Subcutaneous abdominal adipose tissue (tissue), 5 donors: ENCODE data around the gene RAE1.

Experiments used
- H3K27ac ChIP-seq: one replicate; pipeline ENCODE4 v1.7.0; 2013; ENCODE audit warnings: low read depth, mild to moderate bottlenecking, inconsistent platforms, low read length, moderate library complexity
- H3K27me3 ChIP-seq, 5 donors: one replicate each; pipeline ENCODE4 v1.7.0; 2013; ENCODE audit warnings: low read length in 5 of 5, inconsistent platforms in 1 of 5; ENCODE audit not compliant: control insufficient read depth in 5 of 5, insufficient read depth in 4 of 5
- H3K36me3 ChIP-seq, 5 donors: one replicate each; pipeline ENCODE4 v1.7.0; 2013; ENCODE audit warnings: low read length in 5 of 5; ENCODE audit not compliant: control insufficient read depth in 5 of 5, insufficient read depth in 5 of 5
- H3K4me1 ChIP-seq, 5 donors: one replicate each; pipeline ENCODE4 v1.7.0; 2013; ENCODE audit warnings: low read length in 5 of 5, mild to moderate bottlenecking in 3 of 5, moderate library complexity in 1 of 5; ENCODE audit not compliant: control insufficient read depth in 5 of 5, insufficient read depth in 5 of 5
- H3K4me3 ChIP-seq, 5 donors: one replicate each; pipeline ENCODE4 v1.7.0; 2013; ENCODE audit warnings: low read length in 5 of 5, low read depth in 1 of 5
- H3K9ac ChIP-seq, 5 donors: one replicate each; pipeline ENCODE4 v1.7.0; 2013; ENCODE audit warnings: low read length in 5 of 5, mild to moderate bottlenecking in 4 of 5, moderate library complexity in 3 of 5
- H3K9me3 ChIP-seq, 5 donors: one replicate each; pipeline ENCODE4 v1.7.0; 2013; ENCODE audit warnings: low read length in 5 of 5; ENCODE audit not compliant: control insufficient read depth in 5 of 5
- donor health status: healthy.
- donor health status: healthy.
- donor health status: healthy.
- donor health status: healthy.
- donor health status: healthy.

The RAE1 gene

GRCh38 chr20:57398901-57399535 is 48.0 kb downstream of the RAE1 start:
- no peaks in the 10 kb centered on the region for H3K27me3 ChIP-seq
- peak overlapping the region in 2 of 5 donors; percentile 27 to 36 for H3K4me3 ChIP-seq
- H3K4me1 ChIP-seq, result peaks cover 6 to 57% (median 50%) of the 10 kb centered on the region in 5 donors
- H3K9ac ChIP-seq, result peak overlapping the region in 2 of 5 donors; percentile 17 to 31
- H3K27ac ChIP-seq, result no peak overlapping the region
- peaks cover 0 to 63% (median 35%) of the 10 kb centered on the region in 5 donors for H3K36me3 ChIP-seq
- H3K9me3 ChIP-seq, result no peaks in the 10 kb centered on the region

GRCh38 chr20:57399587-57400155 is 48.6 kb downstream of the RAE1 start:
- H3K4me1 ChIP-seq, result peaks cover 6 to 53% (median 47%) of the 10 kb centered on the region in 5 donors
- no peaks in the 10 kb centered on the region for H3K27me3 ChIP-seq
- peaks cover 0 to 66% (median 37%) of the 10 kb centered on the region in 5 donors for H3K36me3 ChIP-seq
- peak overlapping the region in 2 of 5 donors; percentile 17 to 31 for H3K9ac ChIP-seq
- no peaks in the 10 kb centered on the region for H3K9me3 ChIP-seq
- H3K4me3 ChIP-seq, result no peak overlapping the region
- H3K27ac ChIP-seq, result no peak overlapping the region

DNA sequence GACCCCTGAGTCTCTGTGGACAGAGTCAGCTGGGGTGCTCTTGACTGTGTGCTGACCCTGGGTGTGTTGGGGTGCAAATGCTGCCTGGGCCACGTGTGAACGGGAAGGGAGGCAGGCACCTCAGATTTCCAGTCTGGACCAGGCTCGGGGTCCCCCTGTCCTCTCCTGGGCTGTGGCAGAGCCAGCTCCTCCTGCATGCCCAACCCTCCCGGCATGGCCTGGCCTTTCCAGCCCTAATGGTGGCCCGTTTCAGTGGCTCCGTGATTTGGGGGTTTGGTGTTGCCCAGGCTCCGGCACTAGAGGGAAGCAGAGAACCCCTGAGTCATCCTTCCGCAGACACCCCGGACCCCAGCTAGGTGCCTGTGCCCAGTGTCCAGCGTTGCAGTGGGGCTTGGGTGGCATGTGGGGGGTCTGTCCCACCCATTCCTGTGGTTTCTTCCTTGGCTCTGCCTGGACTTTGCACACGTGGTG is 49.2 kb downstream of the RAE1 start:
- H3K9me3 ChIP-seq, result no peaks in the 10 kb centered on the region
- H3K27me3 ChIP-seq, result no peaks in the 10 kb centered on the region
- H3K4me3 ChIP-seq, result no peak overlapping the region
- peak overlapping the region in 1 of 5 donors; percentile 14 for H3K9ac ChIP-seq
- peaks cover 5 to 47% (median 41%) of the 10 kb centered on the region in 5 donors for H3K4me1 ChIP-seq
- no peak overlapping the region for H3K27ac ChIP-seq
- peaks cover 0 to 66% (median 40%) of the 10 kb centered on the region in 5 donors for H3K36me3 ChIP-seq

- Histone ChIP-seq H3K27me3 (no peaks in the 10 kb centered on the region), H3K4me1 (peaks cover 2 to 39% (median 34%) of the 10 kb centered on the region in 5 donors), H3K9me3 (no peaks in the 10 kb centered on the region), H3K9ac (no peak overlapping the region), H3K4me3 (no peak overlapping the region), H3K36me3 (peaks cover 0 to 69% (median 48%) of the 10 kb centered on the region in 5 donors), H3K27ac (no peak overlapping the region)
Observed at GRCh38 chr20:57400821-57401564, 49.9 kb downstream of the RAE1 start.

GRCh38 chr20:57401565-57401918 is 50.5 kb downstream of the RAE1 start:
- no peak overlapping the region for H3K27ac ChIP-seq
- no peaks in the 10 kb centered on the region for H3K27me3 ChIP-seq
- H3K9ac ChIP-seq, result no peak overlapping the region
- no peak overlapping the region for H3K4me3 ChIP-seq
- peaks cover 0 to 71% (median 53%) of the 10 kb centered on the region in 5 donors for H3K36me3 ChIP-seq
- no peaks in the 10 kb centered on the region for H3K9me3 ChIP-seq
- peaks cover 0 to 34% (median 29%) of the 10 kb centered on the region in 5 donors for H3K4me1 ChIP-seq

- peaks cover 0 to 30% (median 28%) of the 10 kb centered on the region in 5 donors for H3K4me1 ChIP-seq
- peaks cover 0 to 70% (median 49%) of the 10 kb centered on the region in 5 donors for H3K36me3 ChIP-seq
- H3K4me3 ChIP-seq, result no peak overlapping the region
- H3K27me3 ChIP-seq, result no peaks in the 10 kb centered on the region
- no peak overlapping the region for H3K9ac ChIP-seq
- no peaks in the 10 kb centered on the region for H3K9me3 ChIP-seq
- H3K27ac ChIP-seq, result no peak overlapping the region
Observed at GRCh38 chr20:57402206-57403125, 51.4 kb downstream of the RAE1 start.

DNA sequence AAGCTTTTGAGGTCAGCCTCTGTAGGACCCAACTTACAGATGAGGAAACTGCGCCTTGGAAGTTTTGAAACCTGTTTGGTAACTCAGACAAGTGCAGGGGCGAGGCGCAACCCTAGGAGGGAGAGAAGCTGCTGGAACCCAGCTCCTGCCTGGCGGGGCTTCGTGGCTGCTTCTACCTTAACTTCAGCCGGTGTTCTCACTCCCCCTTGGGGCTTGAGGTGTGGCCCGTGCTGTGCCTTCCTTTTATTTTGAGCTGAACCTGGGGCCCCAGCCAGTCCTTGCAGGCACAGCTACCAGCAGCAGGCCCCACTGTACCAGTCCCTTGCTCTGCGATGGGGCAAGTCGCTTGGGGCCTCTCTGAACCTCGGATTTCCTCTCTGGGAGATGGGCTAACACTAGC is 52.2 kb downstream of the RAE1 start:
- H3K27ac ChIP-seq, result no peak overlapping the region
- peaks cover 0 to 73% (median 55%) of the 10 kb centered on the region in 5 donors for H3K36me3 ChIP-seq

DNA sequence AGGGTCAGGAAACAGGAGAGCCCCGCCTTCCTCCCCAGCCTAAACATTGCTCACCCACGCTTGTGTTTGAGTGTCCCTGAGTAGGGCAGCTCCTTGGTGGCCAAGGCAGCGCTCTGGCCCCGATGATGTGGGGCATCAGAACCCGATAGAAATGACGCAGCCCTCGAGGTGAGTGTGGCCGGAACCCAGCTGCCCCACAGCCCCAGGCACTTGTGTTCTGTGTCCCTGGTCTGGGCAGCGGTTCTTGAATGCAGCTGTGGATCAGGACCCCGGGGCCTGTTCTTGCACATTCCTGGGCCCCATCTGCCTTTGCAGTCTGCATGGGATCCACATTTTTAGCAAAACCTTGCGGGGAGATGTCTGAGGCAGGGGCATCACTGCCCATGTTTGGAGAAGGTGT is 53.0 kb downstream of the RAE1 start:
- Histone ChIP-seq H3K9ac (no peak overlapping the region), H3K36me3 (peaks cover 0 to 80% (median 62%) of the 10 kb centered on the region in 5 donors), H3K4me3 (no peak overlapping the region), H3K4me1 (peaks cover 0 to 15% (median 14%) of the 10 kb centered on the region in 5 donors), H3K27me3 (no peaks in the 10 kb centered on the region), H3K9me3 (no peaks in the 10 kb centered on the region), H3K27ac (no peak overlapping the region)

More for the DNA sequence above, 52.2 kb downstream of the RAE1 start:
- H3K4me1 ChIP-seq, result peaks cover 0 to 23% (median 21%) of the 10 kb centered on the region in 5 donors
- H3K9me3 ChIP-seq, result no peaks in the 10 kb centered on the region
- H3K27me3 ChIP-seq, result no peaks in the 10 kb centered on the region
- no peak overlapping the region for H3K9ac ChIP-seq
- H3K4me3 ChIP-seq, result no peak overlapping the region

- no peak overlapping the region for H3K4me3 ChIP-seq
- no peak overlapping the region for H3K9ac ChIP-seq
- peaks cover 0 to 10% (median 8%) of the 10 kb centered on the region in 5 donors for H3K4me1 ChIP-seq
- no peaks in the 10 kb centered on the region for H3K9me3 ChIP-seq
- H3K27ac ChIP-seq, result no peak overlapping the region
- peaks cover 0 to 84% (median 67%) of the 10 kb centered on the region in 5 donors for H3K36me3 ChIP-seq
- H3K27me3 ChIP-seq, result no peaks in the 10 kb centered on the region
Observed at GRCh38 chr20:57404419-57405072, 53.5 kb downstream of the RAE1 start.
